Measurements from ENCODE around the gene GALNT2. TPM values are rescaled to one million over a fixed set of nuclear protein-coding genes. Genes with fewer than 3 reads are reported as not detected.

The GALNT2 gene
- total and polyA plus RNA-seq, 2 experiments from 2014 or later: 96.7 to 143 TPM

GRCh38 chr1:230330157-230330556, 263.1 kb downstream of the GALNT2 start:
- H3K36me3 ChIP-seq (replicated peaks; ENCODE audit: insufficient read depth, low read depth): no peaks in the 10 kb centered on the region
- DNase-seq (ENCODE audit: low spot score): no peak
- no peak overlapping the region for H3K27ac ChIP-seq
- TF ChIP-seq EZH2 (IDR thresholded peaks at IDR 0.05; ENCODE audit: borderline replicate concordance): no peak
- no peak overlapping the region for H3K4me3 ChIP-seq
- no peaks in the 10 kb centered on the region for H3K9me3 ChIP-seq (ENCODE audit: low read depth)
- no peaks in the 10 kb centered on the region for H3K9me2 ChIP-seq (replicated peaks; ENCODE audit: insufficient read depth)
- no peaks in the 10 kb centered on the region for H3K4me1 ChIP-seq (ENCODE audit: insufficient read depth)
- H3K4me2 ChIP-seq: no peak overlapping the region
- no peak overlapping the region for H2AFZ ChIP-seq
- H3K79me2 ChIP-seq: no peaks in the 10 kb centered on the region
- H4K20me1 ChIP-seq (ENCODE audit: insufficient read depth, poor library complexity, severe bottlenecking): no peaks in the 10 kb centered on the region
- no peaks in the 10 kb centered on the region for H3K27me3 ChIP-seq
- WGBS (ENCODE audit: low lambda C conversion rate, missing lambda C conversion rate): 92% methylated on average over 7 of the region's 7 CpGs
